HCT116 (cell line): Measurements from ENCODE around the gene FAM83D. TPM values are rescaled to one million over a fixed set of nuclear protein-coding genes. Genes with fewer than 3 reads are reported as not detected.

Experiments used
- ATAC-seq: fragments of 200-7000 bp; cut with Tn5 transposase; 2 replicates; pipeline ENCODE4 v1.9.1; 2020; ENCODE audit warnings: mild to moderate bottlenecking, moderate library complexity
- BruUV-seq: library from RNA; stranded (reverse); fragments of 400-500 nt; replicated peaks from 2 replicates; lab custom pipeline; 2021; lab: Mats Ljungman, UMichigan
- CTCF ChIA-PET: fragments of 300-600 bp; sonication (Branson Sonifier 250); formaldehyde crosslinking; loops from one replicate; lab custom pipeline; 2021; ENCODE audit warnings: antibody characterized with exemption; lab: Charles Lee
- POLR2A ChIA-PET: fragments of 300-600, 350-600 bp; sonication (Branson Sonifier 250); formaldehyde crosslinking; loops from one replicate; lab custom pipeline; 2021; ENCODE audit warnings: antibody characterized with exemption; lab: Charles Lee
- RAD21 ChIA-PET, 2 experiments: fragments of 300-600 bp; sonication (Branson Sonifier 250); formaldehyde crosslinking; loops; one replicate each; lab custom pipeline; 2023; ENCODE audit warnings: low total read pairs in 2 of 2; ENCODE audit not compliant: uncharacterized antibody in 2 of 2, unreplicated experiment in 2 of 2, low non-redundant PET in 1 of 2; lab: Charles Lee
- DNase-seq: peaks from one replicate; pipeline ENCODE4 v3.0.0-alpha.2; 2010; ENCODE audit warnings: low read depth, low spot score
- H2AFZ ChIP-seq: fragments of 200-600 bp; shearing (Covaris generic), sonication (generic); 2 replicates; pipeline ENCODE4 v1.6.1; 2017; ENCODE audit warnings: low read depth, mixed run types, mixed read lengths, antibody characterized with exemption, low read length; ENCODE audit not compliant: poor library complexity, severe bottlenecking
- H3K27ac ChIP-seq: 2 replicates; pipeline ENCODE4 v1.5.1; 2012; ENCODE audit warnings: low read depth, low read length
- H3K27me3 ChIP-seq: fragments of 200-600 bp; sonication (generic); 2 replicates; pipeline ENCODE4 v1.6.1; 2016; ENCODE audit warnings: mixed run types, low read length, mixed read lengths; ENCODE audit not compliant: insufficient read depth
- H3K36me3 ChIP-seq, 2 experiments: fragments of 200-500 bp in 1 of 2; fragments of 200-600 bp in 1 of 2; sonication (Bioruptor generic) in 1 of 2; sonication (generic) in 1 of 2; 2 replicates each; pipeline versions ENCODE4 v1.5.1 to v1.6.1; 2014 to 2016; ENCODE audit warnings: low read length in 2 of 2, inconsistent platforms in 1 of 2, mixed read lengths in 1 of 2, mixed run types in 1 of 2; ENCODE audit not compliant: insufficient read depth in 2 of 2, control insufficient read depth in 1 of 2
- H3K4me1 ChIP-seq, 2 experiments: fragments of 200-600 bp in 1 of 2; sonication (generic) in 1 of 2; 2 replicates each; pipeline versions ENCODE4 v1.5.1 to v1.6.1; 2012 to 2017; ENCODE audit warnings: low read length in 2 of 2, inconsistent platforms in 1 of 2, mild to moderate bottlenecking in 1 of 2, mixed read lengths in 1 of 2, mixed run types in 1 of 2, moderate library complexity in 1 of 2; ENCODE audit not compliant: insufficient read depth in 2 of 2, control insufficient read depth in 1 of 2
- H3K4me2 ChIP-seq: fragments of 200-600 bp; sonication (generic); 2 replicates; pipeline ENCODE4 v1.6.1; 2017; ENCODE audit warnings: mixed run types, low read length, mixed read lengths
- H3K4me3 ChIP-seq, 2 experiments: fragments of 200-600 bp in 1 of 2; sonication (generic) in 1 of 2; replicated peaks in 1 of 2; 2 replicates each; pipeline ENCODE4 v1.5.1; 2011 to 2016; ENCODE audit warnings: low read length in 2 of 2, control low read depth in 1 of 2, low read depth in 1 of 2, mild to moderate bottlenecking in 1 of 2, mixed read lengths in 1 of 2, mixed run types in 1 of 2
- H3K79me2 ChIP-seq: fragments of 200-600 bp; sonication (generic); 2 replicates; pipeline ENCODE4 v1.6.1; 2017; ENCODE audit warnings: mild to moderate bottlenecking, mixed run types, low read length, moderate library complexity, mixed read lengths; ENCODE audit not compliant: insufficient read depth
- H3K9ac ChIP-seq: fragments of 200-600 bp; sonication (generic); 2 replicates; pipeline ENCODE4 v1.6.1; 2016; ENCODE audit warnings: low read length, mixed read lengths
- H3K9me2 ChIP-seq: fragments of 200-600 bp; sonication (generic), shearing (Covaris generic); 2 replicates; pipeline ENCODE4 v1.6.1; 2017; ENCODE audit warnings: mixed run types, mild to moderate bottlenecking, moderate library complexity; ENCODE audit not compliant: insufficient read depth
- H3K9me3 ChIP-seq, 2 experiments: fragments of 200-500 bp in 1 of 2; fragments of 200-600 bp in 1 of 2; sonication (Bioruptor generic) in 1 of 2; sonication (generic) in 1 of 2; 2 replicates each; pipeline ENCODE4 v1.6.1; 2014 to 2017; ENCODE audit warnings: low read length in 2 of 2, mixed read lengths in 2 of 2, inconsistent platforms in 1 of 2, low read depth in 1 of 2, mild to moderate bottlenecking in 1 of 2, mixed run types in 1 of 2, moderate library complexity in 1 of 2; ENCODE audit not compliant: control insufficient read depth in 1 of 2, insufficient read depth in 1 of 2
- H4K20me1 ChIP-seq: fragments of 200-600 bp; sonication (generic), shearing (Covaris generic); 2 replicates; pipeline ENCODE4 v1.6.1; 2017; ENCODE audit warnings: mixed run types, mild to moderate bottlenecking, moderate library complexity; ENCODE audit not compliant: insufficient read depth
- CBX3 ChIP-seq: IDR thresholded peaks from 2 replicates; pipeline ENCODE4 v1.6.1; 2012; ENCODE audit warnings: low read depth
- FOSL1 ChIP-seq: IDR thresholded peaks from 2 replicates; pipeline ENCODE4 v1.6.1; 2012; ENCODE audit warnings: low read depth
- RAD21 ChIP-seq: IDR thresholded peaks from 2 replicates; pipeline ENCODE4 v1.6.1; 2012; ENCODE audit warnings: low read depth, mild to moderate bottlenecking
- TCF7L2 ChIP-seq: IDR thresholded peaks from 2 replicates; pipeline ENCODE4 v1.7.0; 2011; ENCODE audit warnings: borderline replicate concordance, inconsistent platforms; ENCODE audit not compliant: insufficient read depth, insufficient read length; ENCODE audit errors: extremely low read depth
- intact Hi-C: fragments of 100-400 bp; cut with micrococcal nuclease; formaldehyde crosslinking; loops from 2 replicates; pipeline ENCODE4 v1.10.0; 2022
- total RNA-seq: library from RNA; stranded (reverse); gene quantifications from one replicate; pipeline ENCODE4 v1.2.1, GENCODE V29; 2021; ENCODE audit not compliant: unreplicated experiment
- TF ChIP-seq, protein P1 (sequence below): IDR thresholded peaks from 2 replicates; pipeline ENCODE4 v1.6.1; 2012; ENCODE audit warnings: low read depth

The FAM83D gene
- total RNA-seq, 1 experiment from 2014 or later: 51.1 TPM

DNA sequence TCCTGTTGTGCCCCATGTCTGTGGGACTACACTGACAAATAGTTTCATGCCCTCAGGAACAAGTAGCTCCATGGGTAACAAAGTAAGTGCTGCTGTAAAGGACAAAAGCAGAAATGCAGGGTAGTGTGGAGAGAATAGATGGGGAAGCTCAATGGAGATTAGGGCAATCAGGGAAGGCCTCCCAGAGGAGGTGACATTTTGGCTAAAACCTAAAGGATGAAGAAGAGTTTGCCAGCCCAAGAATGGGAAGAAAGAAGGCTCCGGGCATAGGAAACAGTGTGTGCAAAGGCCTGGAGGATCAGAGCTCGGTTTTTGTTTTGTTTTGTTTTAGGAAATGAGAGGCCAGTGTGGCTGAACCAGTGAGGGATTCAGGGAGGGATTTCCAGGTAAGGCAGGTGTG lies 43.6 kb upstream of the FAM83D start:
- H4K20me1 ChIP-seq: no peaks in the 10 kb centered on the region
- no peaks in the 10 kb centered on the region for H3K79me2 ChIP-seq
- no peak overlapping the region for H3K27ac ChIP-seq
- H3K4me1 ChIP-seq: peaks cover 2 to 6% of the 10 kb centered on the region in 2 experiments; a peak in 2 of 4 replicates
- ATAC-seq (no peak), DNase-seq (no peak)
- H3K9me3 ChIP-seq: no peaks in the 10 kb centered on the region
- ChIA-PET POLR2A (no interaction called here), RAD21 (no interaction called here), CTCF (no interaction called here)
- H3K36me3 ChIP-seq: no peaks in the 10 kb centered on the region
- no peak for TF ChIP-seq TCF7L2
- no peak for TF ChIP-seq RAD21
- TF ChIP-seq FOSL1: no peak
- TF ChIP-seq, protein P1, sequence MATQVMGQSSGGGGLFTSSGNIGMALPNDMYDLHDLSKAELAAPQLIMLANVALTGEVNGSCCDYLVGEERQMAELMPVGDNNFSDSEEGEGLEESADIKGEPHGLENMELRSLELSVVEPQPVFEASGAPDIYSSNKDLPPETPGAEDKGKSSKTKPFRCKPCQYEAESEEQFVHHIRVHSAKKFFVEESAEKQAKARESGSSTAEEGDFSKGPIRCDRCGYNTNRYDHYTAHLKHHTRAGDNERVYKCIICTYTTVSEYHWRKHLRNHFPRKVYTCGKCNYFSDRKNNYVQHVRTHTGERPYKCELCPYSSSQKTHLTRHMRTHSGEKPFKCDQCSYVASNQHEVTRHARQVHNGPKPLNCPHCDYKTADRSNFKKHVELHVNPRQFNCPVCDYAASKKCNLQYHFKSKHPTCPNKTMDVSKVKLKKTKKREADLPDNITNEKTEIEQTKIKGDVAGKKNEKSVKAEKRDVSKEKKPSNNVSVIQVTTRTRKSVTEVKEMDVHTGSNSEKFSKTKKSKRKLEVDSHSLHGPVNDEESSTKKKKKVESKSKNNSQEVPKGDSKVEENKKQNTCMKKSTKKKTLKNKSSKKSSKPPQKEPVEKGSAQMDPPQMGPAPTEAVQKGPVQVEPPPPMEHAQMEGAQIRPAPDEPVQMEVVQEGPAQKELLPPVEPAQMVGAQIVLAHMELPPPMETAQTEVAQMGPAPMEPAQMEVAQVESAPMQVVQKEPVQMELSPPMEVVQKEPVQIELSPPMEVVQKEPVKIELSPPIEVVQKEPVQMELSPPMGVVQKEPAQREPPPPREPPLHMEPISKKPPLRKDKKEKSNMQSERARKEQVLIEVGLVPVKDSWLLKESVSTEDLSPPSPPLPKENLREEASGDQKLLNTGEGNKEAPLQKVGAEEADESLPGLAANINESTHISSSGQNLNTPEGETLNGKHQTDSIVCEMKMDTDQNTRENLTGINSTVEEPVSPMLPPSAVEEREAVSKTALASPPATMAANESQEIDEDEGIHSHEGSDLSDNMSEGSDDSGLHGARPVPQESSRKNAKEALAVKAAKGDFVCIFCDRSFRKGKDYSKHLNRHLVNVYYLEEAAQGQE: no peak
- no peak for TF ChIP-seq CBX3
- H2AFZ ChIP-seq: no peak overlapping the region
- intact Hi-C loops: no loop called here
- H3K27me3 ChIP-seq: peaks cover 4% of the 10 kb centered on the region; the same call in 1 of the 2 replicates
- H3K9me2 ChIP-seq: no peaks in the 10 kb centered on the region
- no peak overlapping the region for H3K9ac ChIP-seq
- BruUV-seq: no TSS peak
- no peak overlapping the region for H3K4me3 ChIP-seq
- no peak overlapping the region for H3K4me2 ChIP-seq
